MCF 10A (cell line): ENCODE measurements around the gene PEAK1. TPM values are rescaled to one million over a fixed set of nuclear protein-coding genes. Genes with fewer than 3 reads are reported as not detected.

Experiments used
- BruUV-seq: library from RNA; stranded (reverse); fragments of 400-500 nt; replicated peaks from 2 replicates; lab custom pipeline; 2021; lab: Mats Ljungman, UMichigan
- CTCF ChIA-PET: fragments of 300-600 bp; sonication (Branson Sonifier 250); formaldehyde crosslinking; extraction: SDS; loops from one replicate; lab custom pipeline; 2021; ENCODE audit warnings: antibody characterized with exemption, inconsistent platforms; lab: Yijun Ruan, JAX
- POLR2A ChIA-PET: fragments of 300-600, 350-650 bp; sonication (Branson Sonifier 250); formaldehyde crosslinking; extraction: SDS; loops from one replicate; lab custom pipeline; 2020; ENCODE audit warnings: antibody characterized with exemption, inconsistent platforms; lab: Yijun Ruan, JAX
- DNase-seq: peaks from one replicate; pipeline ENCODE4 v3.0.0-alpha.2; 2018; ENCODE audit not compliant: unreplicated experiment
- H3K27ac Mint-ChIP-seq: one replicate; pipeline ENCODE4 v1.8.0; 2022; ENCODE audit warnings: mild to moderate bottlenecking, low read depth, mixed read lengths; ENCODE audit not compliant: unreplicated experiment
- H3K27me3 Mint-ChIP-seq: one replicate; pipeline ENCODE4 v1.8.0; 2022; ENCODE audit warnings: mixed read lengths; ENCODE audit not compliant: insufficient read depth, unreplicated experiment
- H3K36me3 Mint-ChIP-seq: one replicate; pipeline ENCODE4 v1.8.0; 2022; ENCODE audit warnings: mild to moderate bottlenecking, moderate library complexity, mixed read lengths; ENCODE audit not compliant: insufficient read depth, unreplicated experiment
- H3K4me1 Mint-ChIP-seq: one replicate; pipeline ENCODE4 v1.8.0; 2022; ENCODE audit warnings: mixed read lengths; ENCODE audit not compliant: insufficient read depth, unreplicated experiment
- H3K4me3 Mint-ChIP-seq: one replicate; pipeline ENCODE4 v1.8.0; 2022; ENCODE audit warnings: mild to moderate bottlenecking, moderate library complexity, mixed read lengths; ENCODE audit not compliant: unreplicated experiment
- H3K9me3 Mint-ChIP-seq: one replicate; pipeline ENCODE4 v1.8.0; 2022; ENCODE audit warnings: mixed read lengths; ENCODE audit not compliant: unreplicated experiment
- CTCF ChIP-seq: fragments of 200-600 bp; IDR thresholded peaks from one replicate; pipeline ENCODE4 v1.8.0; 2022; ENCODE audit warnings: antibody characterized with exemption, mild to moderate bottlenecking; ENCODE audit not compliant: unreplicated experiment
- intact Hi-C: fragments of 100-400 bp; cut with micrococcal nuclease; formaldehyde crosslinking; loops from 2 replicates; pipeline ENCODE4 v1.14.1; 2022
- total RNA-seq: library from RNA; stranded (reverse); gene quantifications from 2 replicates; pipeline ENCODE4 v1.2.3, GENCODE V29; 2022

Gene PEAK1
- total RNA-seq, 1 experiment from 2014 or later = 20.0 TPM

DNA sequence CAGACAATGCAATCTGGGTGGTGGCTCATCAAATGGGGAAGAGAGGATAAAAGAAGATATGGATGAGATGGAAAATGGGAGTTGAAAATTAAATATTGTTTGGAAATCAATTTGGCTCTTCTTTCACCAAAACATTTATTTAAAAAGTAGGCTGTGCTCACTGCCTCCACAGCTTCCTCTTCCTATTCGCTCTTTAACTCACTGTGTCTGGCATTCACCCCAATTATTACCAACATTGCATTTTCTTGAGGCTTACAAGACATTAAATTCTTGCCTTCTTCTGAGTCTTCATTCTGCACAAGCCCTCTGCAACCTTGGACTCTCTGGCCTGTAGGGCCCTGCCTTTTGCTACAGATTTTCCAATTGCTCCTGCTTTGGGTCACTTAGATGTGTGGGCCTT lies 296.1 kb downstream of the PEAK1 start:
- TF ChIP-seq CTCF = no peak
- DNase-seq = no peak
- POLR2A ChIA-PET = no interaction called here
- BruUV-seq = no TSS peak
- CTCF ChIA-PET = interaction anchor here (0.9 to 1.4 kb wide), 3 partner anchors 30 to 661 kb away, joined by 3 read pairs; no protein-coding TSS in a partner anchor
- Mint-ChIP-seq H3K4me3 (no peak overlapping the region), H3K27ac (no peak overlapping the region), H3K4me1 (no peaks in the 10 kb centered on the region), H3K36me3 (no peaks in the 10 kb centered on the region), H3K9me3 (no peaks in the 10 kb centered on the region), H3K27me3 (no peaks in the 10 kb centered on the region)
- intact Hi-C loops = no loop called here

GRCh38 chr15:77122576-77122975 lies 297.3 kb downstream of the PEAK1 start:
- Mint-ChIP-seq H3K27me3 (no peaks in the 10 kb centered on the region), H3K27ac (no peak overlapping the region), H3K4me3 (no peak overlapping the region), H3K36me3 (no peaks in the 10 kb centered on the region), H3K4me1 (no peaks in the 10 kb centered on the region), H3K9me3 (no peaks in the 10 kb centered on the region)
- ChIA-PET CTCF (interaction anchor here (6.3 kb wide), 1 partner anchor 375 kb away, joined by 49 read pairs; no protein-coding TSS in a partner anchor), POLR2A (no interaction called here)
- BruUV-seq = no TSS peak
- TF ChIP-seq CTCF = no peak
- intact Hi-C loops = no loop called here
- DNase-seq = no peak

DNA sequence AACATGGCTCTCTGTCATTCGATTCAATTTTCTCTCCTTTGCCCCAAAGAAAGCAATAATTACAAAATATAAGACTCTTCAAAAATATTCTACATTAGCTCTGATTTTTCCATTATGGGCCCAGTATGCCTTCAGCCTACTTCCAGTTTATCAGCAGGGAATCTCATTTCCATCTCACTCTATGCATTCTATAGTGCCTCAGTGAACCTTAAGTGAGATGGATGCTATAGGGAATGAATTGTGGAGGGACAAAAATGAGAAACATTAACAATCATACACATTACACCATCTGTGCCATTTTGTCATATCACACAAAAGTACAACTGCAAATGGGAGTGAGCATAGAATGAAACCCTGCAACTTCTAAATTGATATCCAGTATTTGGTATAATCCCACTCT lies 298.3 kb downstream of the PEAK1 start:
- BruUV-seq = no TSS peak
- intact Hi-C loops = no loop called here
- Mint-ChIP-seq H3K4me1 (no peaks in the 10 kb centered on the region), H3K4me3 (no peak overlapping the region), H3K9me3 (no peaks in the 10 kb centered on the region), H3K27ac (no peak overlapping the region), H3K36me3 (no peaks in the 10 kb centered on the region), H3K27me3 (no peaks in the 10 kb centered on the region)
- ChIA-PET POLR2A (no interaction called here), CTCF (interaction anchor here (0.6 to 6.3 kb wide), 3 partner anchors 157 to 421 kb away, joined by 3 to 82 read pairs (median 49); no protein-coding TSS in a partner anchor)
- no peak for DNase-seq
- no peak for TF ChIP-seq CTCF

GRCh38 chr15:77120576-77120975 lies 299.3 kb downstream of the PEAK1 start:
- TF ChIP-seq CTCF = no peak
- Mint-ChIP-seq H3K4me1 (no peaks in the 10 kb centered on the region), H3K9me3 (no peaks in the 10 kb centered on the region), H3K36me3 (no peaks in the 10 kb centered on the region), H3K4me3 (no peak overlapping the region), H3K27me3 (no peaks in the 10 kb centered on the region), H3K27ac (no peak overlapping the region)
- no TSS peak for BruUV-seq
- POLR2A ChIA-PET = no interaction called here
- intact Hi-C loops = no loop called here
- CTCF ChIA-PET = interaction anchor here (0.6 to 6.3 kb wide), 4 partner anchors 66 to 512 kb away, joined by 3 to 82 read pairs (median 26); partner anchors contain the start of gene LINGO1
- DNase-seq = no peak
